HEK293 (cell line): ENCODE data around the gene TRIM44.
"Not testable (repeated sequence)": the region's sequence is repeated elsewhere in the genome, so short reads cannot be mapped to it uniquely, and the experiment has no call there.

ENCODE experiments used
- CTCF ChIA-PET: fragments of 350-600 bp; formaldehyde crosslinking; extraction: SDS; loops from one replicate; lab custom pipeline; 2021; ENCODE audit warnings: antibody characterized with exemption; lab: Yijun Ruan, JAX
- POLR2A ChIA-PET: fragments of 300-600 bp; formaldehyde crosslinking; extraction: SDS; loops from one replicate; lab custom pipeline; 2020; ENCODE audit warnings: antibody characterized with exemption, inconsistent platforms; lab: Yijun Ruan, JAX
- H3K27ac ChIP-seq: fragments of 200-500 bp; sonication (Bioruptor generic); 2 replicates; pipeline ENCODE4 v1.5.1; 2014; ENCODE audit warnings: low read depth, low read length, control low read depth, inconsistent platforms; ENCODE audit errors: extremely low read depth
- H3K36me3 ChIP-seq, 2 experiments: fragments of 200-500 bp in 1 of 2; sonication (Bioruptor generic) in 1 of 2; 1 replicate in 1 of 2; 2 replicates in 1 of 2; pipeline ENCODE4 v1.5.1; 2014 to 2017; ENCODE audit warnings: inconsistent platforms in 2 of 2, low read length in 2 of 2; ENCODE audit not compliant: control insufficient read depth in 2 of 2, insufficient read depth in 1 of 2
- H3K4me1 ChIP-seq: fragments of 200-500 bp; sonication (Bioruptor generic); 2 replicates; pipeline ENCODE4 v1.5.1; 2014; ENCODE audit warnings: mild to moderate bottlenecking, low read length, inconsistent platforms; ENCODE audit not compliant: control insufficient read depth, insufficient read depth
- H3K4me3 ChIP-seq: 2 replicates; pipeline ENCODE4 v1.5.1; 2011; ENCODE audit warnings: low read depth, mild to moderate bottlenecking, control low read depth, low read length, moderate library complexity
- H3K9me3 ChIP-seq: fragments of 200-500 bp; sonication (Bioruptor generic); 2 replicates; pipeline ENCODE4 v1.5.1; 2014; ENCODE audit warnings: low read depth, low read length, inconsistent platforms; ENCODE audit not compliant: control insufficient read depth, insufficient read depth
- GLIS1 ChIP-seq: fragments of 450-650 bp; formaldehyde crosslinking; IDR thresholded peaks from 2 replicates; pipeline ENCODE4 v1.5.1; 2016; ENCODE audit warnings: missing biosample characterization, missing genetic modification characterization
- HOXC10 ChIP-seq: sonication (generic); formaldehyde crosslinking; IDR thresholded peaks from 2 replicates; pipeline ENCODE4 v1.8.1; 2023; ENCODE audit warnings: mild to moderate bottlenecking, missing genetic modification reagents
- KLF9 ChIP-seq: fragments of 450-650 bp; formaldehyde crosslinking; IDR thresholded peaks from 2 replicates; pipeline ENCODE4 v1.5.1; 2016; ENCODE audit warnings: missing biosample characterization, missing genetic modification characterization, low read depth
- YY2 ChIP-seq: fragments of 450-650 bp; formaldehyde crosslinking; IDR thresholded peaks from 2 replicates; pipeline ENCODE4 v1.5.1; 2016; ENCODE audit warnings: missing biosample characterization, missing genetic modification characterization
- ZBTB8A ChIP-seq: fragments of 450-650 bp; formaldehyde crosslinking; IDR thresholded peaks from 2 replicates; pipeline ENCODE4 v1.5.1; 2016; ENCODE audit warnings: missing biosample characterization, missing genetic modification characterization
- ZFHX2 ChIP-seq: fragments of 450-650 bp; formaldehyde crosslinking; conservative IDR thresholded peaks from 2 replicates; pipeline ENCODE4 v1.5.1; 2016; ENCODE audit warnings: missing biosample characterization, missing genetic modification characterization
- ZFP37 ChIP-seq: fragments of 450-650 bp; formaldehyde crosslinking; IDR thresholded peaks from 2 replicates; pipeline ENCODE4 v1.5.1; 2016; ENCODE audit warnings: missing biosample characterization, missing genetic modification characterization
- ZNF16 ChIP-seq: fragments of 450-650 bp; formaldehyde crosslinking; IDR thresholded peaks from 2 replicates; pipeline ENCODE4 v1.5.1; 2016; ENCODE audit warnings: low read depth, missing biosample characterization, missing genetic modification characterization
- ZNF211 ChIP-seq: fragments of 450-650 bp; formaldehyde crosslinking; IDR thresholded peaks from 2 replicates; pipeline ENCODE4 v1.5.1; 2016; ENCODE audit warnings: low read depth, missing biosample characterization, missing genetic modification characterization
- ZNF214 ChIP-seq: fragments of 450-650 bp; formaldehyde crosslinking; IDR thresholded peaks from 2 replicates; pipeline ENCODE4 v1.5.1; 2017; ENCODE audit warnings: missing biosample characterization, mild to moderate bottlenecking, missing genetic modification characterization, borderline replicate concordance
- ZNF423 ChIP-seq: fragments of 450-650 bp; formaldehyde crosslinking; IDR thresholded peaks from 2 replicates; pipeline ENCODE4 v1.5.1; 2016; ENCODE audit warnings: missing biosample characterization, missing genetic modification characterization
- ZNF514 ChIP-seq: fragments of 450-650 bp; formaldehyde crosslinking; IDR thresholded peaks from 2 replicates; pipeline ENCODE4 v1.5.1; 2016; ENCODE audit warnings: missing biosample characterization, missing genetic modification characterization
- ZNF549 ChIP-seq: fragments of 450-650 bp; IDR thresholded peaks from 2 replicates; pipeline ENCODE4 v1.5.1; 2018; ENCODE audit warnings: missing biosample characterization, missing genetic modification characterization, mild to moderate bottlenecking, inconsistent platforms, moderate library complexity
- ZNF596 ChIP-seq: fragments of 450-650 bp; IDR thresholded peaks from 2 replicates; pipeline ENCODE4 v1.5.0; 2018; ENCODE audit warnings: missing biosample characterization, mild to moderate bottlenecking, missing genetic modification characterization, moderate library complexity
- ZNF624 ChIP-seq: fragments of 450-650 bp; formaldehyde crosslinking; IDR thresholded peaks from 2 replicates; pipeline ENCODE4 v1.5.1; 2017; ENCODE audit warnings: missing biosample characterization, missing genetic modification characterization
- ZNF76 ChIP-seq: fragments of 450-650 bp; formaldehyde crosslinking; IDR thresholded peaks from 2 replicates; pipeline ENCODE4; 2016; ENCODE audit warnings: low read depth, missing biosample characterization, missing genetic modification characterization, borderline replicate concordance
- ZNF792 ChIP-seq: fragments of 450-650 bp; formaldehyde crosslinking; IDR thresholded peaks from 2 replicates; pipeline ENCODE4 v1.5.1; 2016; ENCODE audit warnings: missing biosample characterization, missing genetic modification characterization
- ZNF837 ChIP-seq: fragments of 450-650 bp; formaldehyde crosslinking; IDR thresholded peaks from 2 replicates; pipeline ENCODE4 v1.5.1; 2016; ENCODE audit warnings: missing biosample characterization, missing genetic modification characterization
- TF ChIP-seq, protein P1 (sequence below): fragments of 450-650 bp; formaldehyde crosslinking; IDR thresholded peaks from 2 replicates; pipeline ENCODE4 v1.5.1; 2017; ENCODE audit warnings: missing biosample characterization, missing genetic modification characterization
- TF ChIP-seq, protein P2 (sequence below): IDR thresholded peaks from 2 replicates; pipeline ENCODE4 v1.6.1; 2011; ENCODE audit warnings: mild to moderate bottlenecking, low read depth, low read length, borderline replicate concordance
- TF ChIP-seq, protein P3 (sequence below): fragments of 450-650 bp; formaldehyde crosslinking; IDR thresholded peaks from 2 replicates; pipeline ENCODE4 v1.5.1; 2017; ENCODE audit warnings: missing biosample characterization, missing genetic modification characterization

Gene TRIM44

DNA sequence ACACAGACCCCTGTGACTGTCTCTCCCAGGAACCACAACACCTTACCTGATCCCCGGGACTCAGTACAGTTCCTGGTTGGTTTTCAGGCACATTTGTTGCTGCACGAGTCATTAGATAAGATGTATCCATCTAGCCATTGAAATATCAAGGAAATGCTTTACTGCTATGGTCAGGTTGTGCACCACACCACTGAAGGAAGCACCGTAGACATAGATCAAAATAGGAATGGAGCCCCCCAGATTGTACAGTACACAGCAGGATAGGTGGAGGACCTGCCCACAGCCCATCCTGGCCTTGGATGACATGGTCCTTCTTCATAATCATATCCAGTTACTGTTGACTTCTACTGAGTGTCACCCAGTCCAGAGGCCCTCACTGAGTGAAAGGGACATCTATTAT, 195.3 kb downstream of the TRIM44 start:
- TF ChIP-seq GLIS1 (tag by site-specific recombination), result no peak
- TF ChIP-seq, protein P1, sequence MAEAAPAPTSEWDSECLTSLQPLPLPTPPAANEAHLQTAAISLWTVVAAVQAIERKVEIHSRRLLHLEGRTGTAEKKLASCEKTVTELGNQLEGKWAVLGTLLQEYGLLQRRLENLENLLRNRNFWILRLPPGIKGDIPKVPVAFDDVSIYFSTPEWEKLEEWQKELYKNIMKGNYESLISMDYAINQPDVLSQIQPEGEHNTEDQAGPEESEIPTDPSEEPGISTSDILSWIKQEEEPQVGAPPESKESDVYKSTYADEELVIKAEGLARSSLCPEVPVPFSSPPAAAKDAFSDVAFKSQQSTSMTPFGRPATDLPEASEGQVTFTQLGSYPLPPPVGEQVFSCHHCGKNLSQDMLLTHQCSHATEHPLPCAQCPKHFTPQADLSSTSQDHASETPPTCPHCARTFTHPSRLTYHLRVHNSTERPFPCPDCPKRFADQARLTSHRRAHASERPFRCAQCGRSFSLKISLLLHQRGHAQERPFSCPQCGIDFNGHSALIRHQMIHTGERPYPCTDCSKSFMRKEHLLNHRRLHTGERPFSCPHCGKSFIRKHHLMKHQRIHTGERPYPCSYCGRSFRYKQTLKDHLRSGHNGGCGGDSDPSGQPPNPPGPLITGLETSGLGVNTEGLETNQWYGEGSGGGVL (tag by site-specific recombination), result no peak
- TF ChIP-seq, protein P2, sequence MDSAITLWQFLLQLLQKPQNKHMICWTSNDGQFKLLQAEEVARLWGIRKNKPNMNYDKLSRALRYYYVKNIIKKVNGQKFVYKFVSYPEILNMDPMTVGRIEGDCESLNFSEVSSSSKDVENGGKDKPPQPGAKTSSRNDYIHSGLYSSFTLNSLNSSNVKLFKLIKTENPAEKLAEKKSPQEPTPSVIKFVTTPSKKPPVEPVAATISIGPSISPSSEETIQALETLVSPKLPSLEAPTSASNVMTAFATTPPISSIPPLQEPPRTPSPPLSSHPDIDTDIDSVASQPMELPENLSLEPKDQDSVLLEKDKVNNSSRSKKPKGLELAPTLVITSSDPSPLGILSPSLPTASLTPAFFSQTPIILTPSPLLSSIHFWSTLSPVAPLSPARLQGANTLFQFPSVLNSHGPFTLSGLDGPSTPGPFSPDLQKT, result no peak
- no peak for TF ChIP-seq ZFHX2 (tag by site-specific recombination)
- no peak for TF ChIP-seq ZNF76 (tag by site-specific recombination)
- TF ChIP-seq ZBTB8A (tag by site-specific recombination), result no peak
- TF ChIP-seq ZNF596 (tag by site-specific recombination), result no peak
- no peak for TF ChIP-seq ZNF792 (tag by site-specific recombination)
- no peak for TF ChIP-seq ZNF214 (tag by site-specific recombination)
- TF ChIP-seq ZNF211 (tag by site-specific recombination), result no peak
- TF ChIP-seq ZNF549 (tag by site-specific recombination), result no peak
- TF ChIP-seq ZNF423 (tag by site-specific recombination), result no peak
- TF ChIP-seq KLF9 (tag by site-specific recombination), result no peak
- no peak for TF ChIP-seq ZNF624 (tag by site-specific recombination)
- Histone ChIP-seq H3K36me3 (no peaks in the 10 kb centered on the region), H3K27ac (no peak overlapping the region), H3K4me3 (no peak overlapping the region), H3K4me1 (no peaks in the 10 kb centered on the region), H3K9me3 (no peaks in the 10 kb centered on the region)
- POLR2A ChIA-PET, result no interaction called here
- CTCF ChIA-PET, result interaction anchor here (1.0 kb wide), 1 partner anchor 23 kb away, joined by 4 read pairs; no protein-coding TSS in a partner anchor

DNA sequence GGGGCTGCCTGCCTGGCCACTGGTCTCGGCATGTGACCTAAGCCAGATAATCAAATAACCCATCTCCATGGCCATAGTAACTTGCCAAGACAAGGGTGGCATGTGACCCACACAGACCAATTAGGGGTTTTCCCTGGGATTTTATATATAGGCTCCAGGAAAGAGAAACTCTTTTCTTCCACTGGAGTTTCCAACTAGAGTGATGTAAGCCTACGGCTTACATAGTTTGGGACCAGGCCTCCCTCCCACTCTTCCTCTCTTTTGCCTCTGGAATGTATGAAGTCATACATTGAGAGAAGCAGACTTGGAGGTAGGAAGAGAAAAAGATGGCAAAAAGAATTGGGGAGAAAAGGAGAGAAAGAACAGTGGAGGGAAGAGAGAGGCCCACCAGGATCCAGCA, 196.7 kb downstream of the TRIM44 start:
- Histone ChIP-seq H3K36me3 (no peaks in the 10 kb centered on the region), H3K4me1 (no peaks in the 10 kb centered on the region), H3K27ac (no peak overlapping the region), H3K4me3 (no peak overlapping the region), H3K9me3 (no peaks in the 10 kb centered on the region)
- ChIA-PET CTCF (no interaction called here), POLR2A (no interaction called here)
- TF ChIP-seq ZFP37 (tag by site-specific recombination) (no peak), HOXC10 (CRISPR knock-in tag) (no peak), ZNF514 (tag by site-specific recombination) (no peak), ZNF837 (tag by site-specific recombination) (no peak), YY2 (tag by site-specific recombination) (no peak), ZNF16 (tag by site-specific recombination) (no peak)
- TF ChIP-seq, protein P3, sequence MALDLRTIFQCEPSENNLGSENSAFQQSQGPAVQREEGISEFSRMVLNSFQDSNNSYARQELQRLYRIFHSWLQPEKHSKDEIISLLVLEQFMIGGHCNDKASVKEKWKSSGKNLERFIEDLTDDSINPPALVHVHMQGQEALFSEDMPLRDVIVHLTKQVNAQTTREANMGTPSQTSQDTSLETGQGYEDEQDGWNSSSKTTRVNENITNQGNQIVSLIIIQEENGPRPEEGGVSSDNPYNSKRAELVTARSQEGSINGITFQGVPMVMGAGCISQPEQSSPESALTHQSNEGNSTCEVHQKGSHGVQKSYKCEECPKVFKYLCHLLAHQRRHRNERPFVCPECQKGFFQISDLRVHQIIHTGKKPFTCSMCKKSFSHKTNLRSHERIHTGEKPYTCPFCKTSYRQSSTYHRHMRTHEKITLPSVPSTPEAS (tag by site-specific recombination), result no peak

DNA sequence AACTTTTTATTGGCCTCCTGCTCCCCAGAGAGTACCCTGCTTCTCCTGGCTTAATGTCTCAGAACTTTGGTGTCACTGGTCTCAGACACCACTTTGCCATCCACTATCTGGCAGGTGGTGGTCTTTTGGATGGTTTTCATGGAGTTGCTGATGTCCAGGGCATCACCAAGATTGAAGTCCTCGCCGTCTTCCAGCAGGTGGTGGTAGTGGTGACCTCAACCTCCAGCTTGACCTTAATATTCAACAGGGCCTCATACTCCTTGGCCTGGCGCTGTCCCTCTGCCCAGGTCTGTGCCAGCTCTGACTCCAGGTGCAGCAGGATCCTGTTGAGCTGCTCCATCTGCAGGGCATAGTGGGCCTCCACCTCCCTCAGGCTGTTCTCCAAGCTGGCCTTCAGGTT, 197.6 kb downstream of the TRIM44 start:
- H3K9me3 ChIP-seq, H3K27ac ChIP-seq, H3K36me3 ChIP-seq, H3K4me1 ChIP-seq, POLR2A ChIA-PET, H3K4me3 ChIP-seq: not testable (repeated sequence)
- CTCF ChIA-PET, result interaction anchor here (0.6 to 0.9 kb wide), 3 partner anchors 34 to 1483 kb away, joined by 3 to 4 read pairs (median 4); no protein-coding TSS in a partner anchor
